ENCODE results near the gene MRPL1.
"Not testable (repeated sequence)": the region's sequence is repeated elsewhere in the genome, so short reads cannot be mapped to it uniquely, and the experiment has no call there.

MRPL1 gene

GRCh38 chr4:77982900-77983540 lies 120.4 kb downstream of the MRPL1 start:
- DNase-seq (ENCODE audit: low read depth) = not testable (repeated sequence)

GRCh38 chr4:77983612-77984311 lies 121.1 kb downstream of the MRPL1 start:
- not testable (repeated sequence) for DNase-seq (ENCODE audit: low read depth)

GRCh38 chr4:77989968-77990367 lies 127.3 kb downstream of the MRPL1 start:
- DNase-seq (ENCODE audit: low read depth) = no peak

DNA sequence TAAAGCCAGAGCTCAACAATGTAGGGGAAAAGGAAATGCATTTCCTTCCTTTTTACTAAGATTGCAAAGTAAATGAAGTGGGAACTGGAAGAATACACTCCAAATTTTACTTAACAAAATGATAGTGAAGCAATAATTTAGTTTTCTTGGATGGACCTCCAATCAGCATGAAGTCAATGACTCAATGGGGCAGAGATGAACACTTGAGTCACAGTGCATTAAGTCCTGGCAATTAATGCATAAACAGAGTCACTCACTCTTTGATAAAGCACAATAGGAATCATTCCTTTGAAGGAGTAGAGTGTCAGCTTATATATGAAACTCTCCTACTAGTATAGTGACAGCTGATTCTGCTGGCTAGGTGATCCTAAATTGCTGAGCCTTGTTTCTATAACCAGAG lies 127.8 kb downstream of the MRPL1 start:
- DNase-seq (ENCODE audit: low read depth) = no peak

DNA sequence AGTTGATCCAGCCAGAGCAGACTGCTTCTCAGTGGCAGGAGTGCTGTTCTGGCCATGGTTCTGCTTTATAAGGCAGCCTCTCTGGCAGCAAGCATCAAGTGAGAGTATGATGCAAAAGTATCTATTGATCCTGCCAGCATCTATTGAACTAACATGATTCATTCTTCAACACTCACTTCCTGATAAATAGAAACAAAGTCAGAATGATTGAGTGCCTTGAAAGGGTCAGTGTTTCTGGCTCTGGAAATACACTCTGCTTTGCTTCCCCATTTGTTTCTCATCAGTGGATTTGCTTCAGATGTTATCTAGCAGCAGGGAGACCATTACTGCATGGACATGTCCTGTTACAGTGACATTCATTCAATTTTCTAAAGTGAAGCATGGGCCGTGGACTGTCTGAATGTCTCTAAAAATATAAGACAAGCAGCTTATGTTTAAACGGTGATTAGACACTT lies 128.3 kb downstream of the MRPL1 start:
- DNase-seq (ENCODE audit: low read depth) = no peak

GRCh38 chr4:77992581-77992980 lies 130.0 kb downstream of the MRPL1 start:
- DNase-seq (ENCODE audit: low read depth) = no peak

- DNase-seq (ENCODE audit: low read depth) = no peak
Measured at GRCh38 chr4:77994194-77994721, 131.6 kb downstream of the MRPL1 start.

- DNase-seq (ENCODE audit: low read depth) = no peak
Measured at GRCh38 chr4:77996076-77996475, 133.4 kb downstream of the MRPL1 start.

GRCh38 chr4:78001531-78001930 lies 138.9 kb downstream of the MRPL1 start:
- no peak for DNase-seq (ENCODE audit: low read depth)

DNA sequence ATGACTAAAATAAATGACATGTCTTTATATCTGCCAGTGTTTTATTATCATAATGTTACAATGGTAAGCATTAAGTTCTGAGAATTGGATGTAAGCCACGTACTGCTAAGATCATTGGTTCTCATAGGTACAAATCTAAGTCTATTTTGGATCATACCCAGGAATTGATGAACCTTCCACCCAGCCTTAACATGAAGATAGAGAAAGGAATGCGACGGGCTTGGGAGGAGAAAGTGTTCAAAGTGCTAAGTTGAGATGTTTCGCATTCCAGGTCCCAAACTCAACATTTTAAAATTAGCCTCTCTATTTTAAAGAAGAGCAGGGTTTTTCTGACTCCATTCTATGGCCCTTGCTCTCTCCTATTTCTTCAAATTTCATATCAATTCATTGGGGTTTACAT lies 139.6 kb downstream of the MRPL1 start:
- DNase-seq (ENCODE audit: low read depth) = no peak

Measured in stimulated activated CD4-positive, alpha-beta T cell treated with anti-CD3 and anti-CD28 coated beads, Interleukin-2, amount 100 ng/mL, for 4 hours (primary cell).